HG03439 (cell line): ENCODE measurements around the gene NEDD4L.
"Not testable (repeated sequence)": the region's sequence is repeated elsewhere in the genome, so short reads cannot be mapped to it uniquely, and the experiment has no call there.

Experiments used
- ATAC-seq: cut with Tn5 transposase; IDR thresholded peaks from one replicate; pipeline ENCODE4 v1.9.1; 2021; ENCODE audit warnings: mild to moderate bottlenecking, moderate library complexity; ENCODE audit not compliant: unreplicated experiment

Gene NEDD4L

DNA sequence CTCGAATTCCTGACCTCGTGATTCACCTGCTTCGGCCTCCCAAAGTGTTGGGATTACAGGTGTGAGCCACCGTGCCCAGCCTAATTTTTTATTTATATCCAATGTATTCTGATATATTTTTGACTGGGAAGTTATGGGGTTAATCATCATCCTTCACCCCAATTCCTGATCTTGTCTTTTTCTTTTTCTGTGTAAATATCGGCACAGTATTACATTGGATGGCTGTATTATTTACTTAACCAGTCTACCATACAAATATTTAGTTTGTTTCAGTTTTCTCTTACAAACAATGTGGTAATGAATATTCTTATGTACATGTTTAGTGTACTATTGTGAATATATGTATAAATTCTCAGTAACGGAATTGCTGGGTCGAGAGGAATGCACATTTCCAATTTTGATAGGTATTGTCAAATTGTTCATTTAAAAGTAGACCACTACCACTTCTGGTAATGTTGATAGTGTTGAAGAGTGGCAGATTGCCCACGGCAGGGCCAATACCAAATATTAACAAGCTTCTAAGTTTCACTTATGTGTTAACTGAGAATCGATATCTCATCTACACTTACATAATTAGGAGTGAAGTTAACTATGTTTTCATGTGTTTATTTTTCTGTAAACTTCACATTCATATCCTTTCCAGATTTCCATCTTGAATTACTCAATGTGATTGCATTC, 388.2 kb downstream of the NEDD4L start:
- ATAC-seq: no peak

DNA sequence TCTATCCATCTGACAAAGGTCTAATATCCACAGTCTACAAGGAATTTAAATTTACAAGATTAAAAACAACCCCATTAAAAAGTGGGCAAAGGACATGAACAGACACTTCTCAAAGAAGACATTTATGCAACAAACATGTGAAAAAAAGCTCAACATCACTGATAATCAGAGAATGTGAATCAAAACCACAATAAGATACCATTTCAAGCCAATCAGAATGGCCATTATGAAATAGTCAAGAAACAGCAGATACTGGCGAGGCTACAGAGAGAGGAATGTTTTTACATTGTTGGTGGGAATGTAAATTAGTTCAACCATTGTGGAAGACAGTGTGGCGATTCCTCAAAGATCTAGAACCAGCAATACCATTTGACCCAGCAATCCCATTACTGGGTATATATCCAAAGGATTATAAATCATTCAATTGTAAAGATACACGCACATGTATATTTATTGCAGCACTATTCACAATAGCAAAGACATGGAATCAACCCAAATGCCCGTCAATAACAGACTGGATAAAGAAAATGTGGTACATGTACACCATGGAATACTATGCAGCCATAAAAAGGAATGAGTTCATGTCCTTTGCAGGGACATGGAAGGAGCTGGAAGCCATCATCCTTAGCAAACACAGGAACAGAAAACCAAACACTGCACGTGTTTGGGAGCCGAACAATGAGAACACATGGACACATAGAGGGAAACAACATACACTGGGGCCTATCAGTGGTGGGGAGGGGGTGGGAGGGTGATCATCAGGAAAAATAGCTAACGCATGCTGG, 391.4 kb downstream of the NEDD4L start:
- ATAC-seq: not testable (repeated sequence)

- ATAC-seq: no peak
Observed at GRCh38 chr18:58438161-58438957, 394.3 kb downstream of the NEDD4L start.

DNA sequence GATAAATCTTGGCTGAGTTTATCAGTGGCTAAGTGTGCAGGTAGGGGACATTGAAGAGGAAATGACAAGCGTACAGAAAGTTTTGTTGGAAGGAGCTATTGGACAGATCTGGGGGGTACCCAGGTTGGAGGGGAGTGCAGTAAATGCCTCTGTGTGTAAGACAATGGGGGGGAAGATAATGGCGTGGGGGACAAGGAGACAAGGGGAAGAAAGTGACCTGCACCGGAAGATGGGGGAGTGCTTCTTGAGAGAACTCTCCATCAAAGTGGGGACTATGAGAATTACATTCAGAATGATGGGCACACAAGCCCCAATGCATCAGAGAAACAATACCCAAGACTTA, 394.9 kb downstream of the NEDD4L start:
- no peak for ATAC-seq

DNA sequence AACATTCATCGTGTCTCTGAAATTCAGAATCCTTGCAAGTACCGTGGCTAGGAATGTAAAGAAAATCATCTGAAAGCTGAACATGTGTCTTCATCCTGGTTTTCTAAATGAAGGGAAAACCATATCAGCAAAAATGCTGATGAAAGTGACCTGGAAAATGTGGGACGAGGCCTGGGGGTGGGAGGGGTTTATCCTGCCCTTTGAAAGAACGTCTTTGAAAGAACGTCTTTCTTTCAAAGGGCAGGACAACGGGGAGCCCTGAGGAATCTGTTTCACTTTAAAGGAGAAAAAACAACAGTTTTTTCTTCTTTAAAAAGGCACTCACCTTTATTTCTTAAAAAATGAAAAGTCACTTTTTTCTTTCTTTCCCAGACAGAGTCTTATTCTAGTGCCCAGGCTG, 399.6 kb downstream of the NEDD4L start:
- no peak for ATAC-seq

DNA sequence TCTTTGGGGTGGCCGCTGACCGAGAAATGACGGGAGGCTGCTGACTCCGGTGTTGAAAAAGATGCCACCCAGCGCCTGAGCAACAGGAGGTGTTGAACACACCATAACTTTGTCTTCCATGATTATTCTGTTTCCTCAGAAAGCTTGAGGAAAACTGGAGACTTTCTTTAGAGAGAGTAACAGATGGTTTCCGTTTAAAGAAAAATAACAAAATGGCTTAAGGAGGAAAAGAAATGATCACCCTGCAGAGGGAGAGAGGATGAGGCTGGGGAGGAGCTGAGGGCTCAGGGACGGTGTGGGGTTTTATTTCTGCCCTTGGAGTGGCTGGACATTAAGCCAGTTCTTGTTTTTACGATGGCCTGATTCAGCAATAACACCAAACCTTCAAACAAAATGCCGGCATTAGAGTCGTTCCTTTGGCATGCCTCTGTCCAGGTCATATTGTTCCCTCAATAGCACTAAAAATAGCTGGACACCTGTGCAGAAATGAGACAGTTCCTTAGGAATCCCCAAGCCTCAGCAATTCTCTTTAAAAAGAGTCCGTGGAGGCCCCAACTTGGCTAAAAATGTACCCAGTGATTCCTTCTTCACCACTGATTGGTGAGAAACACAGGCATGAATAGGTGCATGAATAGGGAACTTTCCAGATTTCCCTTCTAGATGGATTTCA, 402.5 kb downstream of the NEDD4L start:
- ATAC-seq: no peak

- ATAC-seq: no peak
Observed at GRCh38 chr18:58447402-58448095, 403.5 kb downstream of the NEDD4L start.

GRCh38 chr18:58449464-58449863, 405.4 kb downstream of the NEDD4L start:
- no peak for ATAC-seq
